Frontal cortex (tissue), 4 donors: Measurements from ENCODE around the gene KLHDC10. TPM values are rescaled to one million over a fixed set of nuclear protein-coding genes. Genes with fewer than 3 reads are reported as not detected.
"Not testable (repeated sequence)": the region's sequence is repeated elsewhere in the genome, so short reads cannot be mapped to it uniquely, and the experiment has no call there.

ENCODE experiments used
- DNase-seq, 2 donors: peaks; one replicate each; pipeline ENCODE4 v3.0.0; 2012; ENCODE audit warnings: low spot score in 2 of 2
- FAIRE-seq: peaks from 2 replicates; lab custom pipeline; 2012; peaks lifted over from hg19 to GRCh38; lab: Jason Lieb, UNC
- total RNA-seq: library from RNA; depleted of rRNA; stranded (reverse); fragments of >200 nt; gene quantifications from one replicate; pipeline ENCODE4 v1.2.3, GENCODE V29; 2014
- donor health status: control.
- donor health status: control.
- donor health status: control.

Gene KLHDC10
- total RNA-seq, 1 donor from 2014 or later: 99.1 TPM

DNA sequence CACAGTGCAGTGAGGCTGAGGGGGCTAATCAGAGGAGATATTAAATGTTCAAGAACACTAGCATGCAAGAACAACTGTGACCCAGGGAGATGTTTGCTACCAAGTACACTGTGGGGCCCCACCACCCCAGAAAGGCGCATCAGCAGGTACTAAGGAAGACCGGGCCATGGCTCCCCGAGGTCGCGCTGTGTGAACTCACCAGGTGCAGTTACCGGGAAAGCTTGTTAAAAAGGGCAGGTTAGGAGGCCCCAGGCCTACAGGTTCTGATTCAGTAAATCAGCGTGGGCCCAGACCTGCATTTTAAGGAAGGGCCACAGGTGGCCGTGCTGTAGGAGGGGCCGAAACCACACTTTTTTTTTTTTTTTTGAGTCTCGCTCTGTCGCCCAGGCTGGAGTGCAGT lies 80.3 kb downstream of the KLHDC10 start:
- DNase-seq (no peak), FAIRE-seq (no peak)

DNA sequence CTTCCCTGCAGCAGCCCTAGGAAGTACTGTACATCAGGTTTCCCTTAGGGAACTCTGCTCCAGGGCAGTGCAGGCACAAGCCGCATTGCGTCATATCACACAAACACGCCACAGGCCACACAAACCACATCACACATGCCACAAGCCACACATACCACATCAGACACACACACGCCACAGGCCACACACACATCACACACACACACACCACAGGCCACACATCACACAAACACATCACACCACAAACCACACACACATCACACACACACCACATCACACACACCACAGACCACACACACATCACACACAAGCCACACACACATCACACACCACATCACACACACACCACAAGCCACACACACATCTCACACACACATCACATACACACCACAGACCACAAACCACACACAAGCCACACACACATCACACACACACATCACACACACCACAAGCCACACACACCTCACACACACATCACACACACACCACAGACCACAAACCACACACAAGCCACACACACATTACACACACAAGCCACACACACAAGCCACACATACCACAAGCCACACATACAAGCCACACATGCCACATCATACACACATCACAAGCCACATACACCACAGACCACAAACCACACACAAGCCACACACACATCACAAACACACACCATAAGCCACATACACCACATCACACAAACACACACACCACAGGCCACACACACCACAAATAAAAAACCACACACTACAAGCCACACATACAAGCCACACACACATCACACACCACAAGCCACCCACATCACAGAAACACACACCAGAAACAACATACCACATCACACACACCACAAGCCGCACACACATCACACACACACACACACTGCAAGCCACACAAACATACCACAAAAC lies 81.5 kb downstream of the KLHDC10 start:
- no peak for FAIRE-seq

DNA sequence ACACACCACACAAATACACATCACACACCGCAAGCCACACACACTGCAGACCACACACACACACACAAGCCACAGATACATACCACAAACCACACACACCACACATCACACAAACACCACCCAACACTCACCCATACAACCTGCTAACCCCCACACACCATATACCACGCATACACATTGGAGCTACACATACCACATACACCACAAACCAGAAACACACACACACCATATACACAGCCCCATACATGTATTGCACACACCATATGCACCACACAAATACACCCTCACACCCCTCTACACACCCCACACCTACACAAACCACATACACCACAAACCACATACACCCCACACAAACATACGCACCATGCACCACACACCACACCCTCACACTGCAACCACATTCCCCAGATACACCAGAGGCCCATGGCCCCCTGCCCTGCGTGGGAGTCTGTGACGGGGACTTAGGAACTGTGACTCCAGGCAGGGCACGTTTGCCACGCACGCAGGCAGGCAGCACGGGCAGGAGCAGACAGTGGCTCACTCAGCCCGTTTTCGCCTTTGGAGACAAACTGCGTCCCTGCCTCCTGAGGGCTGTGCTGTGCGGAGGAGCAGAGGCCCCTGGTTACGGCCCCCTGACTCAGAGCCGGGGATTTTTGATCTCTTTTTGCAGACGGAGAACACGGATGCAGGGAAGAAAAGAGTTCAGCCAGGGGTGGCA lies 82.3 kb downstream of the KLHDC10 start:
- FAIRE-seq: no peak
- no peak for DNase-seq

More for the DNA sequence above, 81.5 kb downstream of the KLHDC10 start:
- DNase-seq: no peak

DNA sequence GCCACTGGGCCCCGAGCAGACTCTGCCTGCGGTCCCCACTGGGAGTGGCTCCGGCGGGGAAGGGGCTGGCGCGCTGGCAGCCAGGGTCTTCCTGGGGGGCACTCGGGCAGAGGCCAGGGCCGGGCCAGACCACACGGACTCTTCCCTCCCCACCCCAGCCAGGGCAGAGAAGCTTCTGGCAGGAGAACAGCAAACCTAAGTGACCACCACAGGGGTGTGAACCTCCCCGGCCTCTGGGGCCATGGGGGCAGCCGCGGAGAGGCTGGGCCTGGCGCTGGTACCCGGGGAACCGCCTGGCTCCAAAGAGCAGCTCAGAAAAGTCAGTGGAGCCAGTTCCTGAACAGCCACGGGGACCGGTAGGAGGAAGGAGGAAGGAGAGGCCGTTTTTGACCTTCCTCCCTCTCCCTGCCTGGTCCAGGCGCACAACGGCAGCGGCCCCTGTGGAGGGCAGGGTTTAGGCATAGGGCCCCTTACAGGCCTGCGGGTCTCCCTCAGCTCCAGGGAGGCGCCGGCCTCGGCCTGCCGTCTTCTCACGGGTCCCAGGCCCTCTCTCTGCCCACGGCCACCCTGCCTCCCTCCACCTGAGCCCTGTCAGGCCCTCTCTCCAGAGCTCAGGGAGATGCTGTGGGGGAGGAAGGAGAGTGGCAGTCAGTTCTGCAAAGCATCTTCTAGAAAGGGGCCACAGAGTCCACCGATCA lies 83.0 kb downstream of the KLHDC10 start:
- DNase-seq: no peak
- no peak for FAIRE-seq

DNA sequence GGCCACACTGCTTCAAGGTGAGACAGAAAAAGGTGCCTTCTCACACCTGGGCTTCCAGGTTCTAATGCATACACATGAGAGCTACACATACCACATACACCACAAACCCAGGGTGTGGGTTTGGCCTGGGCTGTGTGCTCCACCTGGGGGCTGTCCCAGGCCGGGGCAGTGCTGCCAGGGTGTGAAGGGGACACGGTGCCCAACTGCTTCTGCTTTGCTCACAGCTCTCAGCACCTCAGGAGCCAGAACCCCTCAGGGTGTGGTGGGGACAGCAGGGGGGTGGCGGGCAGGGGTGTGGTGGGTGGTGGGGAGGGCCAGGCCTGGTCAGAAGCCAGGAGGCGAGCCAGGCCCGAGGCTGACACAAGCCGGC lies 83.8 kb downstream of the KLHDC10 start:
- no peak for DNase-seq
- no peak for FAIRE-seq

DNA sequence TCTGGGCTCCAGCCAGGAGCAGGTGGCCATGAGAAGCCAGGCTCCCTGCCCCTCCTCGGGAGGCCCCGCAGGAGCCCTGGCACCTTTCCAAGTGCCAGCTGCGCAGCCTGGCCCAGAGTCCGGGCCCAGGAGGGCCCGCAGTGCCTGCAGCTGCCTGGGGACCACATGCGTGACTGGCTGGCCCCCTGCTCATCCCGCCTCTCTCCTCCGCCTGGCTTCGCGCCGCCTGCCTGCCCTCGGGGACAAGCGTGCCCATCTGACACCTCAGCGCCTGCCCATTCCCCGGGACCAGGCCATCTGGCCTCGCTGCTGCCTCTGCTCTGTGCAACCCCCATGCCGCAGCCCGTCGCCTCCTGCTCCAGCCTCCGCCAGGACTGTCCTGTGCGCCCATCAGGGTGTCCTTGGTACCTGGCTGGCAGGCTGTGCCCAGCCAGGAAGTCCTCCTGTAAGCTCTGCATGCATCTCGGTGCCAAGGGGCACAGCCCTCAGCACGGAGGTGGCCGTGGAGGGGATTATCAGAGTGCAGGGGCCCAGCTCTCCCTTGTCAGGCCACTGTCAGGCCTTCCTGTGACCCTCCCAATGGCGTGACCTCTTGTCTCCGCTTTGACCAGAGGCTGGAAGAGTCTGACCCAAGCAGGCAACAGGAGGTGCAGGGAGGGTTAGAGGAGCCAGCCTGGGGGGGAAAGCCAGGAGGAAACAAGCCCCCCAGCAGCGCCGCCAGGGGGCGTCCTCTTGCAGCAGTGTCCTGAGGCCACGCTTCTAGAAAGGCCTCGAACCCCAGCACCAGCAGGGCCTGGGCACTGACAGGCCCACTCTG lies 84.4 kb downstream of the KLHDC10 start:
- DNase-seq (peak in 1 of 2 donors; percentile 61), FAIRE-seq (no peak)

DNA sequence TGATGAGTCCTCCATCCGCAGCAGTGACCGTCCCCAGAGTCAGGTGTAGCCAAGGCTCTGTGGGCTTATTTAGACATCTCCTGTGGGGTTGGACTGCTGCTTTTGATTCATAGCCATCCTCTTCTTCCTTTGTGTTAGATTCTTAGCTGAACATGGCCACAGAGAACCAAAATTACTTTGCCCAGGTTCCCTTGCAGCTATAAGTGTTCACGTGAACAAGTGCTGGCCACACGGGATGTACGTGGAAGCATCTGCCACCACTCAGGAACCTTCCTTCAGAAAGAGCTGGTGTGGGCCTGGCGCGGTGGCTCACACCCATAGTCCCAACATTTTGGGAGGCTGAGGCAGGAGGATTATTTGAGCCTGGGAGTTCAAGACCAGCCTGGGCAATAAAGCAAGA lies 85.8 kb downstream of the KLHDC10 start:
- DNase-seq (no peak), FAIRE-seq (no peak)

DNA sequence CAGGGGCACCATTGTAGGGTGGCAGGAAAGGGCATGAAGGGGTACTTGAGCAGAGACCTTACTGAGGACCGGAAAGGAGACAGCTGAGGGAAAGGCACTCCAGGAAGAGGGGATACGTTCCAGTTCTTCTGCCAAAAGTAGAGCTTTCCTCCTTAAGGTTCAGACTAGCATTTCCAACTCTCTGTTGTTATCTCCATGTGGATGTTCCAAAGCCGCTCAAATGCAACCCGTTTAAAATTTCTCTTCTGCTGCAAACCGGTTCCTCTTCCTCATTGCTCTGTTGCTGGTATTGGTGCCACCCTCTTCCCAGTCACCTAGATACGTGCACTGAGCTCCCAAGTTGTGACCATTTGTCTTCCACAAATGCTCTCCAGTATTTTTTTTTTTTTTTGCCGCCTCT lies 87.4 kb downstream of the KLHDC10 start:
- no peak for DNase-seq
- no peak for FAIRE-seq

DNA sequence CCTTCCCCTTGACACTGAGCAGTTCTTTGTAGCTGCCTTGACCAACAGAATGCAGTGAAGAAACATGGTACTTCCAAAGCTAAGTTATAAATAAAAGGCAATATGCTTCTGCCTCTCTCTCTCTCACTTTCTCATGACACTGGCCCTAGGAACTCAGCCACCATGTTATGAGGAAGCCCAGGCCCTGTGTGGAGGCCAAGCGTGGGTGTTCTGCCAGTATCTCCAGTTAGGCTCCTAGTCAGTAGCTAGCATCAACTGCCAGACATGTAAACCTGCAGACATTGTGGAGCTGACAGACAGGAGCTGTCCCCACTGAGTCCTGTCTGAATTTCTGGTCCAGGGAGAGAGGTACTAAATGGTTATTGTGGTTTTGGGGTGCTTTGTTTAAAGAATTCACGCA lies 89.7 kb downstream of the KLHDC10 start:
- FAIRE-seq (no peak), DNase-seq (no peak)

DNA sequence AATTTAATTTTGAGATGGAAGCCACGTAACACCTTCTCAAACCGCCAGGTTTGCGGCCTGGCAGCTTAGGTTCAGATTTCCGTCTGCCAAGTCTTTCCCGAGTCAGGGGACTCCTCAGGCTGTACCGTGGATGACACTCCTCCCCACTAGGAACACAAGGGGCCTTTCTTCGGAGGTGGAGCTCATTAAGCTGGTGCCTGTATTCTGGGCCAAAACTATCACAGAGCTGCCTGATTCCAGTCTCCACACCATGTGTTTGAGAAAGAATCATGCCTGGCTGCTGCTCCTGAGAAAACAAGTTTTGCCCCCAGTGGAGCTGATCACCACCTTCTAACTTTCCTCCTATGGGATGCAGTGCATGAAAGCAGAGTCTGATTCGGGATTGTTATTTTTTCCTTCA lies 90.1 kb downstream of the KLHDC10 start:
- DNase-seq: no peak
- FAIRE-seq: no peak

DNA sequence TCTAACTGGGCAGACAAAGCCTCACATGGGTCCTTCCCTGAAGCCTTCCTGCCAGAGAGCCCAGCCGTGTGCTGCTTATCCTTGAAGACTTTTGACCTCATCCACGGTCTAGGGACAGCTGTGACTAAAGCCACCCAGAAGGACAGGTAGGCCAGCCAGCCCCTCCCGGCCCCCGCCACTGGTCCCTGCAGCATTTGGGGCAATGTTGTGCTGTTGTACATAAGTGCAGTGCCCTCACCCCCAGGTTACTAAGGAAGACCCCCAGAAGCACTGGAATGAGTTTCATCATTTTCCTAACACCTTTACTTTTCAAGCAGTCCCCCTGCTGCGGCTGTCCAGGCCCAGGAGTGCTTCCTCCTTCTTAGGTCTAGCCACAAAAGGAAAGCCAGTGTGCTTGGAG lies 91.9 kb downstream of the KLHDC10 start:
- no peak for DNase-seq
- FAIRE-seq: no peak

DNA sequence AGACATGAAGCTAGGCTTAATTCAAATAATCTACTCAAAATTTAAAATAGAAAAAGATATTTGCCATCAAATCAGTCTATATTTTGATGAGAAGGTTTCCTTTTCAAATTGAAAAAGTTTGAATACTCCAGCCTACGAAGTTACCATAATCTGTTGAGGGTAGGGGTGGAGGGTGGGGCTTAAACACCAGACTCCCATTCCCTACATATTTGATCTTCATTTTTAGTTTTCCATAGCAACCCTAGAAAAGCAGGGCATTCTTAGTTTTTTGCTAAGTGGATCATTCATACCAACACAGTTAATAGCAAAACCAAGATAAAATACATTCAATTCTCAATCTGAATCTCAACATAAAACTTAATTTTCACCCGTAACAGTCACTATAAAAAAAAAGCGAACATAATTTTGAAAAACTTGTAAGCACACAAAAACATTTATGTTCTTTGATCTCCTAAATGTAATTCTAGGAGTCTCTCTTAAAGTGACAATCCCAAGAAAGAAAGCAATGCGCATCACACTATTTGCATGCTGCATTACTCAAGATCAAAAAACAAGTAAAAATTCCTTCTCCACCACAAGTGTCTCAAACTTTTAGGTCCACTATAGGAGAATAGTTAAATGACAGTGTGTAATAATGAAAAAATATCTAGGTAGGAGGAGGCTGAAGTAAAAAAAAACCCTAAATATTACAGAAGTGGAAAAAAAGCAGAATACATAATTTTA lies 104.1 kb downstream of the KLHDC10 start:
- no peak for FAIRE-seq

DNA sequence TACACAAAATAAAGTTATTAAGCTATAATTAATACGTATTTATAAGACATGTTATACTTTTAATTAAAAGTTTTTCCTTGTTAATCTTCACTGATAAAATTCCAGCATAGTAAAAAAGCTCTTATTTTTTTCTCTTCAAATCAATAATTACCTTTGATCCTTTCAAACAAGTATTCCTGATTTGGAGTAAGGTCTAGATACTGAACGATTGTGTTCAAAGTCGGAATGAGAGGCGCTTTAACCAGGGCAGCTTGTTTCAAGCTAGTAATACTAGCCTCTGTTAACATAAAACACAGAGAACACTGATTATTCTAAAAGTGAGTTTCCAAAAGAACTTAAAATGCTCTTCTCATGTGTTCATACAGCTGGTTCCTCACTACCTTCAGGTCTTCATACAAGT lies 107.9 kb downstream of the KLHDC10 start:
- no peak for FAIRE-seq
- no peak for DNase-seq

More for the DNA sequence above, 104.1 kb downstream of the KLHDC10 start:
- no peak for DNase-seq

DNA sequence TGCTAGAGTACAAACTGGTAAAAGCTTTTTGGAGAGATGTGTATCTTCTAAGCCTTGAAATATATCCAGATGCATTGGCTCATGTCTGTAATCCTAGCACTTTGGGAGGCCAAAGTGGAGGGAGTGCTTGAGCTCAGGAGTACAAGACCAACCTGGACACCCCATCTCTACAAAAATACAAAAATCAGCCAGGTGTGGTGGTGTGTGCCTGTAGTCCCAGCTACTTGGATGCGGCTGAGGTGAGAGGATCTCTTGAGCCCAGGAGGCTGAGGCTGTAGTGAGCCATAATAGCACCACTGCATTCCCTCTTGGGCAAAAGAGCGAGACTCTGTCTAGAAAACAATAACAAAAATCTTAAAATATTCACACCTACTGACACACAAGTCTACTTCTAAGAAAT lies 109.3 kb downstream of the KLHDC10 start:
- no peak for FAIRE-seq
- DNase-seq: no peak

DNA sequence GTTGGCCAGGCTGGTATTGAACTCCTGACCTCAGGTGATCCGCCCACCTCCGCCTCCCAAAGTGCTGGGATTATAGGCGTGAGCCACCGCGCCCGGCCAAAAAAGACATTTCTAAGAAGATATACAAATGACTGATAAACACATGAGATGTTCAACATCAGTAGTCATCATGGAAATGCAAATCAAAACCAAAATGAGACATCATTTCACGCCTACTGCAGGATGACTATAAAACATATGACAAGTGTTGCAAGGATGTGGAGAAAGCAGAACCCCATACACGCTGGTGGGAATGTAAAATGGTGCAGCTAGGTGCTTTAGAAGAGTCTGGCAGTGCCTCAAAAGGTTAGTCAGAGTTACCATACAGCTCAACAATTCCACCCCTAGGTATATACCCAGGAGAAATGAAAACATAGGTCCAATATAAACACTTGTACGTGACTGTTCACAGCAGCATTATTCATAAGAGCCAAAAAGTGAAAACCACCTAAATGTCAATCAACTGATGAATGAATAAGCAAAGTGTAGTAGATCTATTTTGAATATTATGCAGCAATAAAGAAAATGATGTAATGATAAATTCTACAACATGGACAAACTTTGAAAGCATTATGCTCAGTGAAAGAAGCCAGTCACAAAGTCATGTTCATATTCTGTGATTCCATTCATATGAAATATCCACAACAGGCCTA lies 110.4 kb downstream of the KLHDC10 start:
- no peak for FAIRE-seq

DNA sequence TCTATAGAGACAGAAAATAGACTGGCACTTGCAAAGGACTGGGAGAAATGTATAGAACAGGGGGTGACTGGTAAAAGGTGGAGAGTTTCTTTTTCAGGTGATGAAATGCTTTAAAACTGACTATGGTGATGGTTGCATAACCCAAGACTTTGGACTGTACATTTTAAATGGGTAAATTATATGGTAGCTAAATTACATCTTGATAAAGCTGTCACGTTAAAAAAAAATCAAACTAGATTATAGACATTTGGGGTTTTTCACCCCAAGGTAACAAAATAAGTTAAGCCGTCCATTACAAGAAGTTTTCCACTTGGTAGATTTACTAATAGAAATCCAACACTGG lies 110.9 kb downstream of the KLHDC10 start:
- FAIRE-seq (no peak), DNase-seq (no peak)

More for the DNA sequence above, 110.4 kb downstream of the KLHDC10 start:
- DNase-seq: no peak

DNA sequence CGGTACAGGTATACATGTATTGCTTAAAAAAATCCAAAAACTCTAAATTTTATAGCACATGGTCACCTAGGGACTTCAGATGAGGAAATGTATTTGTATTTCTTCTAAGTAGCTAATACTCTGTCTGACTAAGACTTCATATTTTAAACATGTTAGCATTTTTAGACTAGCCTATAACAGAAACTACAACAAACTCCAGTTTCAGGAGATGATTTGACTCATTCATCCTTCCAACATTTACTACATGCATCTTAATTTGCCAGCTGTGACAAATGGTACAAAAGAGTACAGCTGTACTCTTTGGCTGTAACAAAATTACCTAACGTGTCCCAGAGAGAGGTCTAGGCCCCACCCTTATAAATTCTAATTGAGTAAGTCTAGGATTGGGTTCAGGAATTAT lies 112.7 kb downstream of the KLHDC10 start:
- FAIRE-seq: no peak

DNA sequence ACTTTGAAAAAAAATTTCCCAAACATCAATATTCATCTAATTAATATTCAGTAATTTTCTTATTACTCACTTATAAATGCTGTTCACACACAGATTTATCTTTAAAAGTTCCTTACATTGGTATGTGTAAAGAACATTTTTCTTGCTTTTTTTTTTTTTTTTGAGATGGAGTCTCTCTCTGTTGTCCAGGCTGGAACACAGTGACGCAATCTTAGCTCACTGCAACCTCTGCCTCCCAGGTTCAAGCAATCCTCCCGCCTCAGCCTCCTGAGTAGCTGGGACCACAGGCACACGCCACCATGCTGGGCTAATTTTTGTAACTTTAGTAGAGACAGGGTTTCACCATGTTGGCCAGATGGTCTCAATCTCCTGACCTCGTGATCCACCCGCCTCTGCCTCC lies 114.0 kb downstream of the KLHDC10 start:
- DNase-seq, FAIRE-seq: not testable (repeated sequence)

More for the DNA sequence above, 112.7 kb downstream of the KLHDC10 start:
- DNase-seq: no peak
